HFF-Myc (cell line): ENCODE measurements around the gene STK32C.

Experiments used
- DNase-seq: peaks from one replicate; pipeline ENCODE4 v3.0.0-alpha.2; 2011; ENCODE audit warnings: low read depth; ENCODE audit errors: extremely low read depth
- H3K4me3 ChIP-seq: replicated peaks from 2 replicates; pipeline ENCODE4 v1.5.1; 2011; ENCODE audit warnings: low read depth, mild to moderate bottlenecking, control low read depth, low read length
- TF ChIP-seq, protein P1 (sequence below): IDR thresholded peaks from 2 replicates; pipeline ENCODE4 v1.5.1; 2012; ENCODE audit warnings: mild to moderate bottlenecking, low read depth, low read length, control low read depth; ENCODE audit errors: missing control alignments

STK32C gene

GRCh38 chr10:132281915-132282666 lies 25.7 kb downstream of the STK32C start:
- no peak for DNase-seq
- TF ChIP-seq, protein P1, sequence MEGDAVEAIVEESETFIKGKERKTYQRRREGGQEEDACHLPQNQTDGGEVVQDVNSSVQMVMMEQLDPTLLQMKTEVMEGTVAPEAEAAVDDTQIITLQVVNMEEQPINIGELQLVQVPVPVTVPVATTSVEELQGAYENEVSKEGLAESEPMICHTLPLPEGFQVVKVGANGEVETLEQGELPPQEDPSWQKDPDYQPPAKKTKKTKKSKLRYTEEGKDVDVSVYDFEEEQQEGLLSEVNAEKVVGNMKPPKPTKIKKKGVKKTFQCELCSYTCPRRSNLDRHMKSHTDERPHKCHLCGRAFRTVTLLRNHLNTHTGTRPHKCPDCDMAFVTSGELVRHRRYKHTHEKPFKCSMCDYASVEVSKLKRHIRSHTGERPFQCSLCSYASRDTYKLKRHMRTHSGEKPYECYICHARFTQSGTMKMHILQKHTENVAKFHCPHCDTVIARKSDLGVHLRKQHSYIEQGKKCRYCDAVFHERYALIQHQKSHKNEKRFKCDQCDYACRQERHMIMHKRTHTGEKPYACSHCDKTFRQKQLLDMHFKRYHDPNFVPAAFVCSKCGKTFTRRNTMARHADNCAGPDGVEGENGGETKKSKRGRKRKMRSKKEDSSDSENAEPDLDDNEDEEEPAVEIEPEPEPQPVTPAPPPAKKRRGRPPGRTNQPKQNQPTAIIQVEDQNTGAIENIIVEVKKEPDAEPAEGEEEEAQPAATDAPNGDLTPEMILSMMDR, result no peak
- H3K4me3 ChIP-seq, result no peak overlapping the region

- TF ChIP-seq, protein P1, result no peak
- no peak for DNase-seq
- H3K4me3 ChIP-seq, result no peak overlapping the region
These were observed 27.1 kb downstream of the STK32C start for GRCh38 chr10:132280646-132281074.

DNA sequence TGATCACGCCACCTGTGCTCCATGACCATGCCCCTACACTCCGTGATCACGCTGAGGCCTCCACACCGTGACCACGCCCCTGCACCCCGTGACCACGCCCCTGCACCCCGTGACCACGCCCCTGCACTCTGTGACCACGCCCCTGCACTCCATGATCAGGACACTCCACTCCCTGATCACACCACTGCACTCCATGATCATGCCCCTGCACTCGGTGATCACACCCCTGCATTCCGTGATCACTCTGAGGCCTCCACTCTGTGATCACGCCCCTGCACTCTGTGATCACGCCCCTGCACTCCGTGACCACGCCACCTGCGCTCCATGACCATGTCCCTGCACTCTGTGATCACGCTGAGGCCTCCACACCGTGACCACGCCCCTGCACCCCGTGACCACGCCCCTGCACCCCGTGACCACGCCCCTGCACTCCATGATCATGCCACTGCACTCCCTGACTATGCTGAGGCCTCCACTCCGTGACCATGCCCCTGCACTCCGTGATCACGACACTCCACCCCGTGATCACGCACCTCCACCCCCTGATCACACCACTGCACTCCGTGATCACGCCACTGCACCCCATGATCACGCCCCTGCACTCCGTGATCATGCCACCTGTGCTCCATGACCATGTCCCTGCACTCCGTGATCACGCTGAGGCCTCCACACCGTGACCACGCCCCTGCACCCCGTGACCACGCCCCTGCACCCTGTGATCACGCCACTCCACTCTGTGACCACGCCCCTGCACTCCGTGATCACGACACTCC lies 27.7 kb downstream of the STK32C start:
- TF ChIP-seq, protein P1, result no peak
- H3K4me3 ChIP-seq, result no peak overlapping the region
- DNase-seq, result no peak

GRCh38 chr10:132277311-132277741 lies 30.4 kb downstream of the STK32C start:
- TF ChIP-seq, protein P1, result no peak
- no peak for DNase-seq
- H3K4me3 ChIP-seq, result no peak overlapping the region

GRCh38 chr10:132276706-132277105 lies 31.0 kb downstream of the STK32C start:
- TF ChIP-seq, protein P1, result no peak
- no peak for DNase-seq
- H3K4me3 ChIP-seq, result no peak overlapping the region

DNA sequence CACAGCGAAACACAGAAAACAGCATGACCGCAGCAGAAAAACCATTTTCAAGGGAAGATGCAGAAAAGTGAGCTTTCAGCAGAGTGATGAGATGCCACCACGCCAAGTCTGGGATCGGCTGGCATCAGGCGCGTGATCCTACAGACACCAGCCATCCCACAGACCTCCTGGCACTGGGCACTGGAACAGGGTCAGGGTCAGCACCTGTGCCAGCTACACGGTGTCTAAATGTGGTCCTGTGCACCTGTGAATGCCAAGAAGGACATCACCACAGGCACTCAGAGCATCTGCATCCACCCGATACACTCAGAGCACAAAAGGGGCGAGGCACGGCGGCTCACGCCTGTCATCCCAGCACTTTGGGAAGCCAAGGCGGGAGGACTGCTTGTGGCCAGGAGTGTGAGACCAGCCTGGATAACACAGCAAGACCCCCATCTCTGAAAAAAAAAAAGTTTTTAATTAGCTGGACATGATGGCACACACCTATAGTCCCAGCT lies 31.5 kb downstream of the STK32C start:
- DNase-seq, result no peak
- TF ChIP-seq, protein P1, result no peak
- no peak overlapping the region for H3K4me3 ChIP-seq
